GM12864 (cell line): ENCODE data around the gene CIAPIN1.
"Not testable (repeated sequence)": the region's sequence is repeated elsewhere in the genome, so short reads cannot be mapped to it uniquely, and the experiment has no call there.

ENCODE experiments used
- DNase-seq: peaks from one replicate; pipeline ENCODE4 v3.0.0-alpha.2; 2011; ENCODE audit warnings: low read depth
- H3K4me3 ChIP-seq: 2 replicates; pipeline ENCODE4 v1.5.1; 2011; ENCODE audit warnings: mild to moderate bottlenecking, low read depth, low read length, control low read depth
- CTCF ChIP-seq: IDR thresholded peaks from 2 replicates; pipeline ENCODE4 v1.5.1; 2011; ENCODE audit warnings: low read depth, mild to moderate bottlenecking, moderate library complexity, low read length, control low read depth, inconsistent platforms; ENCODE audit errors: missing control alignments

CIAPIN1 gene

GRCh38 chr16:57406881-57407280, 40.3 kb downstream of the CIAPIN1 start:
- no peak for DNase-seq
- TF ChIP-seq CTCF, result no peak
- no peak overlapping the region for H3K4me3 ChIP-seq

GRCh38 chr16:57405097-57405496, 42.1 kb downstream of the CIAPIN1 start:
- no peak for TF ChIP-seq CTCF
- DNase-seq, result no peak

GRCh38 chr16:57403965-57404817, 43.0 kb downstream of the CIAPIN1 start, which contains the start of gene CCL17:
CCL17 (plus strand) TSS chr16:57404767; CDS start chr16:57413933, 9,166 bp downstream.
- no peak for DNase-seq
- TF ChIP-seq CTCF, result no peak
- H3K4me3 ChIP-seq, result no peak within 1 kb of the TSS

More at GRCh38 chr16:57405097-57405496, 42.1 kb downstream of the CIAPIN1 start:
- no peak overlapping the region for H3K4me3 ChIP-seq

- no peak overlapping the region for H3K4me3 ChIP-seq
- no peak for TF ChIP-seq CTCF
- no peak for DNase-seq
Measured at GRCh38 chr16:57401943-57402640, 45.1 kb downstream of the CIAPIN1 start.

GRCh38 chr16:57397493-57397892, 49.7 kb downstream of the CIAPIN1 start:
- not testable (repeated sequence) for DNase-seq, H3K4me3 ChIP-seq

GRCh38 chr16:57396786-57397185, 50.4 kb downstream of the CIAPIN1 start:
- no peak for DNase-seq
- no peak for TF ChIP-seq CTCF
- no peak overlapping the region for H3K4me3 ChIP-seq

- TF ChIP-seq CTCF, result no peak
- no peak for DNase-seq
- H3K4me3 ChIP-seq, result no peak overlapping the region
Measured at GRCh38 chr16:57395026-57395425, 52.2 kb downstream of the CIAPIN1 start.
